Smooth muscle cell of the brain vasculature (primary cell): Measurements from ENCODE around the gene CDKL4.
"Not testable (repeated sequence)": the region's sequence is repeated elsewhere in the genome, so short reads cannot be mapped to it uniquely, and the experiment has no call there.

ENCODE experiments used
- DNase-seq: peaks from one replicate; pipeline ENCODE4 v3.0.0-alpha.2; 2012; ENCODE audit warnings: low read depth, low spot score

Gene CDKL4

DNA sequence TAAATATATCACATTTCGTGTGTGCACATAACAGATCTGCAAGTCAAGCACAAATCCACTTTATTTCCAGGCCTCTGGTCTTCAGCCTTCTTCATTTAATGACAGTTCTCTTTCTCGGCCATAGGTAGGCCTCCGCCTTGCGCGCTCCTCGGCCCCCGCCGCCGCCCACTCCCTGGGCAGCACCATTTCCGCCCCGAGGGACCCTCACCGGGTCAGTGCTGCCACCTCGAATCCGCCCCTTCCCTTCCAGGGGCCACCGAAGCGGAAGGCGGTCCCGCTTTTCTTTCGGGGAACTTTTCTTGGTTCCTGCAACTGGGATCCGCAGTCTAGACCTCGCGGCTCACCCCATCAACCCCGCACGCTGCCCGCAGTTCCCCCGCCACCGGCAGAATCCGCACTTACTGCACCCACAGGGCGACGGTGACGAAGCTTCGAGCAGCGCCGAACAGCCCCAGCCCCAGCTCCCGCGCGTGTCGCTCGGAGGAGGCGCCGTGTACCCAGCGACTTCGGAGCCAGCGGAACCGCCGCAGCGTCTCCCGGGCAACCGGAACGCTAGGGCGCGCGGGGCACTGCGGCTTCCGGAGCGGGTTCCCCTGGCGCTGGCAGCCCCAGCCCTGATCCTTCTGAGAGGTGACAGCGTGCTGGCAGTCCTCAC is at the start of gene CDKL4:
CDKL4 (minus strand) TSS at position 502 of the 655 bp plus-strand sequence.
- no peak for DNase-seq

- no peak for DNase-seq
Measured at GRCh38 chr2:39290433-39290832, 46.7 kb upstream of the CDKL4 start.

DNA sequence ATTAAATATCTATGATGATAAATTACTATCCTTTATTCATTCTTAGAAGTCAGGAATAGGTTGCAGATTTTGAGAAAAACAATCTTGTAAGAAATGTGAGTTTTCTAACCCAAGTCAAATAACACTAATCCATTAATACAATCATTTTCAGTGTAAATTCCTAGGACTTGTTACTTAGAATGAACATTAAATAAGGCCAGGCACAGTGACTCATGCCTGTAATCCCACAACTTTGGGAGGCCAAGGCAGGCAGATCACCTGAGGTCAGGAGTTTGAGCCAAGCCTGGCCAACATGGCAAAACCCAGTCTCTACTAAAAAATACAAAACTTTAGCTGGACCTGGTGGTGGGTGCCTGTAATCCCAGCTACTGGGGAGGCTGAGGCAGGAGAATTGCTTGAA is 45.8 kb upstream of the CDKL4 start:
- no peak for DNase-seq

DNA sequence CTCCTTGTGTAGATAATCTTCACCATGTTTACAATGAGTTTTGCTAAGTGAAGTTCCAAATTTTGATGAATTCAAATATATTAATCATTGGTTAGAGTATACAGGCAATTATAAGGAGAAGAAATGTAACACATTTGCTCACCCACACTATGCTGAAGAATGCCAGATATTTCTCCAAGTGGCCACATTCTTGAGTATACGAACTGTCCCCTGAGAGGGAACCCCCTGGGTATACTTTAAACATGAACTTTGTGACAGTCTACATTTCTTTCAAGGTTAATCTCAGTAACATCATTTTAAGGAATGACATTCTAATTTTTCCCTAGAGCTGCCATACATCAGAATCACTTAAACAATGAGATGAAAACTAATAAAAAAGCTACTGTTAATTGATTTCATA is 39.8 kb upstream of the CDKL4 start:
- no peak for DNase-seq

DNA sequence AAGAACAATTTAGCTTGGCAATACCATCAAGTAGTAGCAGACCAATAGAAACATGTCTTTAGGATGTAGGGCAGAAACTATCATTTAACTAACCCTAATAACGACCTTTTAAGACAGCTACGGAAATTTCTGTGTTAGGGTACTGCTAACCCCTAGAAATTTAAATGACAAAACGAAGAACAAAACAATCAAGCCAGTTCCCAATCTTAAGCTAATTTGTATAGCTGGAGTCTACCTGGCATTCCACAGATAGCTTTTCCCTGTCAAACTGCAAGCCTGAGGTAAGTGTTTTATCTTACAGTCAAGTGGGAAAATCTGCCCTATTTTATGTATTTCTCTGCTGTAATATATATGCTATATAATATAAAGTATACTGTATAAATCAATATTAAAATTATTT is 37.6 kb upstream of the CDKL4 start:
- no peak for DNase-seq

- DNase-seq, result no peak
Measured at GRCh38 chr2:39275016-39275415, 31.2 kb upstream of the CDKL4 start.

- no peak for DNase-seq
Measured at GRCh38 chr2:39269941-39270340, 26.2 kb upstream of the CDKL4 start.

GRCh38 chr2:39266916-39267434 is 23.2 kb upstream of the CDKL4 start:
- DNase-seq, result no peak

DNA sequence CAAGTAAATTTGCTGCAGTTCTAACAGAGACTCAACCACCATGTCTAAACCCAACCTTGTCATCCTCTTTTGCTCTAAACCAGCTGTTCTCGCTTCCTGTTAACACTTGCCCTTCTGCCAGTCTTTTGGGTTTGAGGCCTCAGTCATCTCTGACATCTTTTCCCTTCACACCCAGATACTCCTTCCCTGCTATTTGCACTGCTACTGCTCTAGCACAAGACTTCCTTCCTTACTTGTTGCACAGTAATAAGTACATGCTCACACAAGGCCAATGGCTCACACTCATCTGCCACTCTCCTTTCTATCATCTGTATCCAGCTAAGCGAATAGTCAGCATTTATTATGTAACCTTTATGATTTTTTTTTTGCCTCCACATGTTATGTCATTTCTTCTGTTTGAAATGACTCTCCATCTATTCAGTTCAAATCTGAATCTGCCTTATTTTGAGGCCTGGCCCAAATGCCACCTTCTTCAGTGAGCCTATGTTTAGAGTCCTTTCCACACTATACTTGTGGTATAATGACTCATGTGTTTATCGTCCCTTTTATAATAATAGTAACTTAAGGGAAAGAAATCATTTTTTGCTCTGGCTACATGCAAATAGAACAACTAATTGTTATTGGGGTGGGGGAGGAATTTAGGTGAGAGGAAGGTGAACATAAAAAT is 22.5 kb upstream of the CDKL4 start:
- no peak for DNase-seq

DNA sequence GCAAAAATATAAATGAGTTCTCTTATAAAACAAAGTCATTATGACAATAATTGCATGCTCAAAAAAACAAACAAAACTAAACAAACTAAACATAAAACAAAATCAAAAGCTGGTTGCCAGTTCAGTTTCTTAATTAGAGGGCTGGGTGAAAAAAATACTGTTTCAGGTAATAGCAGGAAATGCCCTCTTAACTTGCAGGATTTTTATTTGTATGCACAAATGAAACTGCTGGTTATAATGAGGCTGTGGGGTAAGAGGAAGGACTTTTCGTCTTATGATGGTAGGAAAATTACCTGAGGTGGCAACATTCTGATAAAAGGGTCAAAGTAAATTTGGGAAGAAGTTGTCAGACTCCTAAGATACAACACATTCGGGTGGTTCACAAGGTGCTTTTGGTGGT is 21.5 kb upstream of the CDKL4 start:
- DNase-seq, result no peak

DNA sequence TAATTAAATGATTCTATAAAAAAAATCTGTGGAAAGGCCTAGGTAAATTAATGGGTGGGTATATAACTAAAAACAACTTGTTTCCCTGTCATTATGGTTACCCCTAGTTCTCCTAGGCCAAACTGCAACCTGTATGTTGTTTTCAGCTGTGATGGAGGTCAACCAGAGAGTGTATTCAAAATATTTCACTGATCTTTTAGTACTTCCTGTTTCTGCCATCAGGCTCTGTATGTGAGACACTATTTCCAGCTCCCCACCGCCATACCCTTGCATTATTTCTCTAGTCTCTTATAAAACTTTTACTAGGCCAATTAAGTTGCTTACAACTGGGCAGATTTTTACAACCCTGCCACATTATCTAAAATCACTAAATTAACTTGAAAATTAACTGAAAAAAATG is 21.0 kb upstream of the CDKL4 start:
- DNase-seq, result no peak

DNA sequence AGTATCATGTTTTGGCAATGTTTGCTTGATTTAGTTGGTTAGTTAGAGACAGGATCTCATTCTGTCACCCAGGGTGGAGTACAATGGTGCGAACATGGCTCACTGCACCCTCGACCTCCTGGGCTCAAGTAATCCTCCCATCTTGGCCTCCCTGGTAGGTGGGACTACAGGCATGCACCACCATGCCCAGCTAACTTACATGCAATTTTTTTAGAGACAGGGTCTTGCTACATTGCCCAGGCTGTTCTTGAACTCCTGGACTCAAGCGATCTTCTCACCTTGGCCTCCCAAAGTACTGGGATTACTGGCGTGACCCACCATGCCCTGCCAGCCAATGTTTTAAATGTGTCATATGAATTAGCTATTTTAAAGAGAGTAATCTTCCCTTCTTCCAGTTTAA is 16.3 kb upstream of the CDKL4 start:
- DNase-seq, result no peak

GRCh38 chr2:39256040-39256439 is 12.3 kb upstream of the CDKL4 start:
- no peak for DNase-seq

DNA sequence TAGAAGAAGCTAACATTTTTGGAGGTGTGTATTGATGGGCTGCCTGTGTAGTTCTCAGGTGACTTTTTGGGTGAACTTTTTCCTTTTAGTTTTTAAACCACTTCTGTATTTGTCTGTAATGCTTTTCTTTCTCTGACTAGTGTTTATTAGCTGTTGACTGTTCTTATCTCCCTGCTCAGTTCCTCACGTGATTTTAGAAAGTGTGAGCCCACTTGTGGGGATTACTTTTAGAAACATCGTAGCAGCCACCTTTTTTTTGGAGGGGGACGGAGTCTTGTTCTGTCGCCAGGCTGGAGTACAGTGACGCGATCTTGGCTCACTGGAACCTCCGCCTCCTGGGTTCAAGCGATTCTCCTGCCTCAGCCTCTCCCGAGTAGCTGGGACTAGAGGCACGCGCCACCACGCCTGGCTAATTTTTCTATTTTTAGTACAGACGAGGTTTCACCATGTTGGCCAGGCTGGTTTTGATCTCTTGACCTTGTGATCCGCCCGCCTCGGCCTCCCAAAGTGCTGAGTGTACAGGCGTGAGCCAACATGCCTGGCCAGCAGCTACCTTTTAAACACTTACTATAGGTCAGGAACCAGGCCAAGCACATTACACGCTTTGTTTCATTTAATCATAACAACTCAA is 9.2 kb upstream of the CDKL4 start:
- DNase-seq, result no peak

DNA sequence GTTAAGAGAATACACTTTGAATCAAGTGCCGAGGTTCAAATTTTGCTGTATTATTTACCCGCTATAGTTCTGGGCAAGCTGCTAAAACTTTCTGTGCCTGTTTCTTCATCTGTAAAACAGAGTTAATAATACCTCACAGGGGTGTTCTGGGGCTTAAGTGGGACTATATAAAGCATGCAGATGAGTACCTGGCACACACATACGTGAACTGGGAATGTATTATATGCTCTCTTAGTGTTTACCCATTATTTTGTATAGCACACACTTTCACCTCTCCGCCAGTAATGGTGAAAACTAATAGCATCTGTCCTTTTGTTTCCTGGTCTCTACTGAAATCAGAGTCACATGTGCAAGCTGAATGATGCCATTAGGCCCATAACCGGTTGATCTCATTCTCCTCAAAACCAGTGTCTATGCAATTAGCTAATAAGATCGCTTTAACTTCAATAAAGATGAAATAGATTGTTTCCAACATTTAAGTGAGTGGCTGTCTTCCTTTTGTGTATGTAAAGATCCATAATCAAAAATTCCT is 3.8 kb upstream of the CDKL4 start:
- DNase-seq, result no peak

- no peak for DNase-seq
Measured at GRCh38 chr2:39246382-39246980, 2.7 kb upstream of the CDKL4 start.

GRCh38 chr2:39244963-39245625 is 1.3 kb upstream of the CDKL4 start:
- not testable (repeated sequence) for DNase-seq

GRCh38 chr2:39244241-39244862 is 582 bp upstream of the CDKL4 start:
- not testable (repeated sequence) for DNase-seq

DNA sequence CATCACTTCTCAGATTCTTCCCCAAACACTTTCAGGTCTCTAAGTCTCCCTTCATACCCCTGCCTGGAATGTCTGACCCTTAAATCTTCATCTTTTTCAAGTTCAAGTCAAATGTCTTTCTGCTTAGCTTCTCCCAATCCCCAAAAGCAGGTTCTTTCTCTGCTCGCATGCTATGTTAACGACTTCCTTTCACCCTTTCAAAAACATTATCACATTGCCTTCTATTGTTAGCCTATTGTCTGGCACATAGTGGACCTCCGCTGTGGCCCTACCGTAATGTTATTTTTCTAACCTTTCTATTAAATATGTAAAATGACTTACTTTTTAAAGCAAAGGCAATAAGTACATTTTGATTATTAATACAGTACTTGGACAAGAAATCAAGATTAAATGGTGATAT is 2.2 kb downstream of the CDKL4 start:
- no peak for DNase-seq

- no peak for DNase-seq
Measured at GRCh38 chr2:39240758-39241157, 3.0 kb downstream of the CDKL4 start.

DNA sequence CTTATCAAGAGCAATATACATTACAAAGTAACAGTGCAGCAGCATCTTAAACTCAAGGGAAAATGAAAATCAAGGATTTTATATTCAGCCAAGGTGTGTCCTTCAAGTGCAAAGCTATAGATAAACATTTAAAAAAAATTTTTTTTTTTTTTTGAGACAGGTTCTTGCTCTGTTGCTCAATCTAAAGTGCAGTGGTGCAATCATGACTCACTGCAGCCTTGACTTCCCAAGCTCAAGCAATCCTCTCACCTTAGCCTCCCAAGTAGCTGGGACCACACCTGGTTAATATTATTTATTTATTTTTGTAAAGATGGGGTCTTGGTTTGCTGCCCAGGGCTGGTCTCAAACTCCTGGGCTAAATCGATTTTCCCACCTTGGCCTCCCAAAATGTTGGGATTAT is 9.0 kb downstream of the CDKL4 start:
- DNase-seq, result no peak
